RWPE1 (cell line): ENCODE data around the gene TBCD.

Experiments
- CTCF ChIA-PET: fragments of 350-600 bp; sonication (Branson Sonifier 250); formaldehyde crosslinking; extraction: SDS; loops from one replicate; lab custom pipeline; 2021; lab: Yijun Ruan, JAX
- POLR2A ChIA-PET: fragments of 400-600 bp; formaldehyde crosslinking; extraction: SDS; loops from one replicate; lab custom pipeline; 2020; ENCODE audit warnings: antibody characterized with exemption; ENCODE audit not compliant: low non-redundant PET; lab: Yijun Ruan, JAX
- DNase-seq: peaks from one replicate; pipeline ENCODE4 v3.0.0; 2012; ENCODE audit warnings: low spot score
- H3K27ac ChIP-seq: fragments of 450-650 bp; 2 replicates; pipeline ENCODE4 v1.5.1; 2017
- TF ChIP-seq, protein P1 (sequence below): fragments of 450-650 bp; conservative IDR thresholded peaks from 2 replicates; pipeline ENCODE4 v1.5.1; 2017; ENCODE audit warnings: low read depth, mild to moderate bottlenecking

Gene TBCD

DNA sequence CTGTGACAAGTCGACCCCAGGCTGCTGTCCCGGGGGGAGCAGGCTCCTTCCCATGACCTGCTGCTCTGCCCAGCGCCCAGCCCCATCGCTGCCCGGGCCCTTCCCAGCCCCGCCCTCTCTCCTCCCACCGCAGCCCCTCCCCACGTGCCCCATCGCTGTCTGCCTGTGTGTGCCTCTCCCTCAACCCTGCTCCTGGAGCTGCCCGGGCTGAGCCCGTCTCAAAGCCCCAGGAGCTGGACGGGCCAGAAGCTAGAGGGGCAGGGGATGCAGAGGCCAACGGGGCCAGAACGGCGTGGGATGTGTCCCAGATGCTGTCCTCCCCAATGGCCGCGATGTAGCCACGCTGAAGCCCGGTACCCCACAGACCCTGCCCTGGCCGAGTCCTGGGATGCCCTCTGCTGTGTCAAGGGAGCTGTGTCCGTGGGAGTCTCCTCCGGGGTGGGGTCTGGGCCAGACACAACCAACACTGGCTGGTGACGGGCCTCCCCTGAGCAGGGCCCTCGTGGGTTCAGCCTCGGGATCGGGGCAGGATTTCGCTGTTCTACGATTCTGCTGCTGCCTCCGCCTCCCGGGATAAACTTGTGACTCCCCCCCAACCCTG is 206.2 kb downstream of the TBCD start:
- H3K27ac ChIP-seq = no peak overlapping the region
- ChIA-PET POLR2A (no interaction called here), CTCF (no interaction called here)
- no peak for DNase-seq
- TF ChIP-seq, protein P1, sequence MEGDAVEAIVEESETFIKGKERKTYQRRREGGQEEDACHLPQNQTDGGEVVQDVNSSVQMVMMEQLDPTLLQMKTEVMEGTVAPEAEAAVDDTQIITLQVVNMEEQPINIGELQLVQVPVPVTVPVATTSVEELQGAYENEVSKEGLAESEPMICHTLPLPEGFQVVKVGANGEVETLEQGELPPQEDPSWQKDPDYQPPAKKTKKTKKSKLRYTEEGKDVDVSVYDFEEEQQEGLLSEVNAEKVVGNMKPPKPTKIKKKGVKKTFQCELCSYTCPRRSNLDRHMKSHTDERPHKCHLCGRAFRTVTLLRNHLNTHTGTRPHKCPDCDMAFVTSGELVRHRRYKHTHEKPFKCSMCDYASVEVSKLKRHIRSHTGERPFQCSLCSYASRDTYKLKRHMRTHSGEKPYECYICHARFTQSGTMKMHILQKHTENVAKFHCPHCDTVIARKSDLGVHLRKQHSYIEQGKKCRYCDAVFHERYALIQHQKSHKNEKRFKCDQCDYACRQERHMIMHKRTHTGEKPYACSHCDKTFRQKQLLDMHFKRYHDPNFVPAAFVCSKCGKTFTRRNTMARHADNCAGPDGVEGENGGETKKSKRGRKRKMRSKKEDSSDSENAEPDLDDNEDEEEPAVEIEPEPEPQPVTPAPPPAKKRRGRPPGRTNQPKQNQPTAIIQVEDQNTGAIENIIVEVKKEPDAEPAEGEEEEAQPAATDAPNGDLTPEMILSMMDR = no peak

DNA sequence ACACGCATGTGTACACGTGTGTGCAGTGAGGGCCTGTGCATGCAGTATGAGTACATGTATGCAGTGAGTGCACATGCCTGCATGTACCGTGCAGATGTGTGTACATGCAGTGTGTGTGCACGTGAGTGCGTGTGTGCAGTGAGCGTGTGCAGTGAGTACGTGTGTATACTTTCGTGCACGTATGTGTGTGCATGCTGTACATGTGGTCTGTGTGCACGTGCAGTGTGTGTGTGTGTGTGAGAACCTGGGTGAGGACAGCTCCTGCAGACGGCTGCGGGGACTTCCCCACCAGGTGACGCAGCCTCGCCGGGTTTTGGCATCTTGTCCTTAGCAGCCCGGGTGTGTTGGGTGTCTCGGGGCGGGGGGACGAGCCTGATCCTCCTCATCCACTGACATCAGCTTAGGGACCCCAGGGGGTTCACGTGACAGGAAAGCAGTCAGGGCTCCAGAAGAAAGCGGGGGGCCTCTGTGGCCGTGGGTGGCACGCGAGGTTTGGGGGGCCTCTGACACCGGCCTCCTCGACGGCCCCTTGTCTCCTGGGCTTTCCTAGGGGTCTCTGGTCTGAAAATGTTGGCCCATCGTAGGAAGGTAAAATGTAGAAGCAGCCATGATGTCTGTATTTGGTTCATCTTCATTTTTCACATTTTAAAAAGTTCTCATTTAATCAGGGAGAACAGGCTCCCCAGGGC is 207.5 kb downstream of the TBCD start:
- ChIA-PET CTCF (no interaction called here), POLR2A (no interaction called here)
- TF ChIP-seq, protein P1 = no peak
- no peak overlapping the region for H3K27ac ChIP-seq
- no peak for DNase-seq

DNA sequence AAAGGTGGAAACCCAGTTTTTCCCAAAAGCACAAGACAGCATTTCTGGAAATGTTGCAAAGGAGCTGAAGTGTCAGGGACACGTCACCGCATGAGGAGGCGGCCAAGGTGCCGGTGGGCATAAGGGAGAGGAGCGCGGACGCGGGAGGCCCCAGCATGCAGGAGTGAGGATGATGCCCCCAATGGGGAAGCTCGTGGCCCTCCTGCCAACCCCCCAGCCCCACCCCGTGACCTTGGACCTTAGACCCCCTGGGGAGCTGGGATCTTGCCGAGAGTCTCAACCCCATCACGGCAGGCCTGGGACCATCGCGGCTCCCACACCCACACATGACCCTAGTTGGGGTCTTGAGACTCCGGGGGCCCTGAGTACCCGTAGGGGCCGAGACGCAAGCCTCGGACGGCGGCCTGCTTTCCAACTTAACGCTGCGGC is 208.1 kb downstream of the TBCD start:
- POLR2A ChIA-PET = no interaction called here
- TF ChIP-seq, protein P1 = no peak
- CTCF ChIA-PET = no interaction called here
- no peak overlapping the region for H3K27ac ChIP-seq
- DNase-seq = no peak

DNA sequence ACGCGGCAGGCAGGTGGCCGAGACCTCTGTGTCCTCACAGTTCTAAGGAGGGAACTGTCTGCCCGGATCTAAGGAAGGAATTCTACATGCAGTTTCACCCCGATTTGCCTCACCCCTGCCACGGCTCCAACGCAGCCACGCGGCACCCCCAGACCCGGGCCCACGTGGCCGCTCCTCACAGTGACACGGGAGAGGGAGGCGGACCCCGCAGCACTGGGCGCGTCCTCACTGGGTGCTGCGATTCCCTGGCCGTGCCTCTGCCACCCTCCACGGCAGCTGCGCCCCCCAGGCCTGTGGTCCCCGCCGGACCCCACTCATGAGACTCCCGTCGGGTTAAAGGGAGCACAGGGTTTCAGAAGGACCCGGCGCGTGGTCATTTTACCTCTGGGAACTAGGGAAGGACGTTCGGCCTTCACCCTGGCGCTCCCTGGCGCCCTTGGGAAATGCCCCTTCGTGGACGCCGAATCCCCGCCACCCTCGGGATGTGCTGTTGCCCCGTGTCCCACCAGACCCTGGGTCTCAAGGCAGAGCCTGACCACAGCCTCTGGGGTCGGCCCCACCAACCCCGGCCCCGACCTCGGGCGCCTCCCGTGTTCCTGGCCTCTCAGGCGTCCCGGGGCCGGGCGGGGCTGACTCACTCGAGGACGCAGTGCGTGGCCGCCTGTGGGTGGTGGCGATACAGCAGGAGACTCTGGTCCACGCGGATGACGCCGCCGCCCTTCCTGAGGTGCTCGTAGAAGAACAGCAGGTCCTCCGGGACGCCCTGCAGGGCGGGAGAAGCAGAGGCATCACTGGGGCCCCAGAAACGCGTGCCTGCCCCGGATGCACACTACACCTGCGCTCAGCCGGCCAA is 208.8 kb downstream of the TBCD start:
- TF ChIP-seq, protein P1 = no peak
- ChIA-PET CTCF (no interaction called here), POLR2A (no interaction called here)
- no peak overlapping the region for H3K27ac ChIP-seq
- DNase-seq = no peak

DNA sequence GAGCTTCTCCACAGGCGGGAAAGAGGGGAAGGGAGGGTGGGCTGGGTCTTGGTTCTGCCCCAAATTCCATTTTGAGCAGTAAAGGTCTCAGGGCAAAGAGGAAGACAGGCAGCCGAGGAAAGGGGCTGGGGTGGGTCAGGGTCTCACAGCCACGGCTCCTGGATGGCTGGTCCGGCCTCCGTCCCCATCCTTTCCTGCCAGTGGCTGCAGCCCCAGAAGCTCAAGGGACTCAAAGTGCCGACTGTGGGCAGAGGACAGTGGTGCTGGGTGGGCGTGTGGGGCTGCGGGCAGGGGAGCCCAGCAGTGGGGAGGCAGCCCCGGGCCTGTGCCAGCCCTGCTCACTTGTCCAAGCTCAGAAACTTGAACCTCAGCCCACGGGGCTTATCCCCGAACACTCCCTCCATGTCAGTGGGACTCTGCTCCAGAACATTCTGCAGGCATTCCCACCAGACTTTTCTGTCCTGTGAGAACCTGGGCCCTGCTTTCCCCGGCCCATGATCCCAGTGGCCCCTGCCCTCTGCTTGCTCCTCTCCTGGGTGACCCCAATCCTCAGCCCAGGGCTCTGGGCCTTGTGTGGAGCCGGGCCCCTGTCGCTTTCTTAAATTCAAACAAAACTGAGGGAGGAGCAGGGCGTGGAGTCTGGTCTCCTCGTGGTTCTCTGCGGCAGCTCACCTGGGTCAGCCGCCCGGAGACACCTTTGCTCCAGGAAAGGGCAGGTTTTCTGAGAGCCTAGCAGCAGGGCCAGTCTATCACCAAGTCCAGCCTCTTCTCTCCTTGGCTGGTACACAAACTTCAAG is 209.7 kb downstream of the TBCD start:
- ChIA-PET CTCF (no interaction called here), POLR2A (no interaction called here)
- H3K27ac ChIP-seq = peak overlapping the region; percentile 3; the same call in 1 of the 2 replicates
- DNase-seq = no peak
- TF ChIP-seq, protein P1 = no peak
